A549 (cell line): ENCODE data around the gene DLG4. TPM values are rescaled to one million over a fixed set of nuclear protein-coding genes. Genes with fewer than 3 reads are reported as not detected.
A peak's percentile ranks its signal among the peaks of the same experiment; 100 is the strongest.

ENCODE experiments used
- ATAC-seq, 2 experiments: fragments of 200-7000 bp in 1 of 2; fragments of >200 bp in 1 of 2; cut with Nextera tagmentation in 1 of 2; cut with Tn5 transposase in 1 of 2; 3 replicates each; pipeline versions ENCODE4 v1.8.0 to v1.9.1; 2018 to 2020; ENCODE audit warnings: mild to moderate bottlenecking in 1 of 2, moderate library complexity in 1 of 2
- CTCF ChIA-PET: fragments of 300-600 bp; sonication (Branson Sonifier 250); formaldehyde crosslinking; extraction: SDS; loops from one replicate; lab custom pipeline; 2021; ENCODE audit warnings: antibody characterized with exemption, inconsistent platforms; lab: Yijun Ruan, JAX
- POLR2A ChIA-PET: fragments of 350-600 bp; formaldehyde crosslinking; extraction: SDS; loops from one replicate; lab custom pipeline; 2021; ENCODE audit warnings: antibody characterized with exemption, inconsistent platforms; lab: Yijun Ruan, JAX
- DNase-seq, 2 experiments: peaks; one replicate each; pipeline versions ENCODE4 v3.0.0 to v3.0.0-alpha.2; 2011 to 2016; ENCODE audit warnings: low read depth in 1 of 2, low spot score in 1 of 2
- FAIRE-seq: peaks from 2 replicates; lab custom pipeline; 2011; peaks lifted over from hg19 to GRCh38; lab: Jason Lieb, UNC
- H3K27ac ChIP-seq, 2 experiments: fragments of >200 bp; sonication (Bioruptor Twin); formaldehyde crosslinking; 3 replicates each; pipeline ENCODE4 v1.5.1; 2016 to 2017
- H3K4me1 ChIP-seq: fragments of >200 bp; sonication (Bioruptor Twin); formaldehyde crosslinking; 3 replicates; pipeline ENCODE4 v1.6.1; 2016
- H3K4me2 ChIP-seq: fragments of >200 bp; sonication (Bioruptor Twin); formaldehyde crosslinking; 3 replicates; pipeline ENCODE4 v1.6.1; 2016
- H3K4me3 ChIP-seq: fragments of >200 bp; sonication (Bioruptor Twin); formaldehyde crosslinking; 3 replicates; pipeline ENCODE4 v1.5.1; 2016
- H3K9me3 ChIP-seq: fragments of >200 bp; sonication (Bioruptor Twin); formaldehyde crosslinking; 3 replicates; pipeline ENCODE4 v1.6.1; 2016
- BHLHE40 ChIP-seq: IDR thresholded peaks from 2 replicates; pipeline ENCODE4 v1.6.1; 2012; ENCODE audit warnings: low read depth, low read length, inconsistent platforms
- CEBPB ChIP-seq, 2 experiments: fragments of >200 bp in 1 of 2; sonication (Bioruptor Twin) in 1 of 2; formaldehyde crosslinking in 1 of 2; IDR thresholded peaks; 2 replicates each; pipeline ENCODE4 v1.6.1; 2012 to 2016
- CHD2 ChIP-seq: fragments of 150-350 bp; IDR thresholded peaks from 2 replicates; pipeline ENCODE4 v1.6.1; 2014; ENCODE audit warnings: low read length; ENCODE audit not compliant: partially characterized antibody
- EHF ChIP-seq: fragments of 250-450 bp; sonication (Bioruptor Pico); IDR thresholded peaks from 2 replicates; pipeline ENCODE4 v1.5.0; 2020; ENCODE audit warnings: mild to moderate bottlenecking
- EP300 ChIP-seq, 2 experiments: fragments of >200 bp; sonication (Bioruptor Twin); formaldehyde crosslinking; IDR thresholded peaks; 2 replicates in 1 of 2; 3 replicates in 1 of 2; pipeline ENCODE4 v1.6.1; 2016 to 2017
- ESRRA ChIP-seq: fragments of 150-350 bp; IDR thresholded peaks from 2 replicates; pipeline ENCODE4 v1.6.1; 2014; ENCODE audit warnings: mild to moderate bottlenecking, low read length, borderline replicate concordance
- FOSB ChIP-seq: fragments of 250-450 bp; sonication (Bioruptor Pico); IDR thresholded peaks from 2 replicates; pipeline ENCODE4 v1.5.0; 2020; ENCODE audit warnings: mild to moderate bottlenecking, moderate library complexity
- FOXS1 ChIP-seq: fragments of 250-450 bp; sonication (Bioruptor Pico); IDR thresholded peaks from 2 replicates; pipeline ENCODE4 v1.5.0; 2020; ENCODE audit warnings: mild to moderate bottlenecking, moderate library complexity
- HEYL ChIP-seq: fragments of 250-450 bp; sonication (Bioruptor Pico); IDR thresholded peaks from 2 replicates; pipeline ENCODE4 v1.8.0; 2021; ENCODE audit warnings: mild to moderate bottlenecking, moderate library complexity
- JUNB ChIP-seq: fragments of >200 bp; sonication (Bioruptor Twin); formaldehyde crosslinking; IDR thresholded peaks from 2 replicates; pipeline ENCODE4 v1.6.1; 2016
- KDM1A ChIP-seq: fragments of 200-600 bp; sonication (generic); IDR thresholded peaks from 2 replicates; pipeline ENCODE4 v1.6.1; 2016; ENCODE audit warnings: low read depth, mild to moderate bottlenecking
- KDM5A ChIP-seq: fragments of 200-600 bp; sonication (generic); IDR thresholded peaks from 2 replicates; pipeline ENCODE4 v1.6.1; 2016; ENCODE audit warnings: antibody characterized with exemption, mild to moderate bottlenecking
- NPAS2 ChIP-seq: fragments of 250-450 bp; sonication (Bioruptor Pico); IDR thresholded peaks from 2 replicates; pipeline ENCODE4 v1.8.0; 2022; ENCODE audit warnings: mild to moderate bottlenecking, moderate library complexity, borderline replicate concordance
- NR3C1 ChIP-seq: fragments of >200 bp; sonication (Bioruptor Twin); formaldehyde crosslinking; IDR thresholded peaks from 3 replicates; pipeline ENCODE4 v1.6.1; 2017
- PHF8 ChIP-seq: fragments of 200-600 bp; sonication (generic); IDR thresholded peaks from 2 replicates; pipeline ENCODE4 v1.6.1; 2016; ENCODE audit warnings: low read depth, mild to moderate bottlenecking, antibody characterized with exemption, moderate library complexity, borderline replicate concordance
- POLR2A ChIP-seq: IDR thresholded peaks from 2 replicates; pipeline ENCODE4 v1.6.1; 2012; ENCODE audit warnings: mild to moderate bottlenecking, low read length
- POLR2AphosphoS2 ChIP-seq: conservative IDR thresholded peaks from 2 replicates; pipeline ENCODE4 v1.6.1; 2012; ENCODE audit warnings: low read length, improper control_type of control experiment, inconsistent platforms
- RAD21 ChIP-seq, 2 experiments: fragments of >200 bp in 1 of 2; sonication (Bioruptor Twin) in 1 of 2; formaldehyde crosslinking in 1 of 2; IDR thresholded peaks in 1 of 2; conservative IDR thresholded peaks in 1 of 2; 2 replicates in 1 of 2; 3 replicates in 1 of 2; pipeline ENCODE4 v1.6.1; 2012 to 2018; ENCODE audit warnings: inconsistent platforms in 1 of 2
- RARB ChIP-seq: fragments of 250-450 bp; sonication (Bioruptor Pico); IDR thresholded peaks from 2 replicates; pipeline ENCODE4 v1.8.0; 2021; ENCODE audit warnings: mild to moderate bottlenecking, moderate library complexity
- RNF2 ChIP-seq: fragments of 200-600 bp; sonication (generic); IDR thresholded peaks from 2 replicates; pipeline ENCODE4 v1.6.1; 2016; ENCODE audit warnings: low read depth, mild to moderate bottlenecking, antibody characterized with exemption, moderate library complexity, borderline replicate concordance
- ZNF302 ChIP-seq: fragments of 250-450 bp; sonication (Bioruptor Pico); IDR thresholded peaks from 2 replicates; pipeline ENCODE4 v1.9.0; 2021; ENCODE audit warnings: inconsistent platforms, mild to moderate bottlenecking, moderate library complexity
- WGBS: methylation state at CpG from one replicate; pipeline ENCODE4 v1.1.6; 2017; ENCODE audit errors: missing lambda C conversion rate; 5-methylcytosine and 5-hydroxymethylcytosine counted together
- polyA plus RNA-seq, 4 experiments: library from polyadenylated mRNA; depleted of rRNA in 3 of 4; stranded (reverse); fragments of >200 nt; fragmentation: RNase III in 1 of 4; extraction: RNeasy Plus Mini Kit Qiagen cat#74134 plus additional on column Dnase treatment in 1 of 4; gene quantifications; 2 replicates in 3 of 4; 3 replicates in 1 of 4; pipeline ENCODE4 v1.2.3, GENCODE V29; 2011 to 2017
- TF ChIP-seq, protein P1 (sequence below): fragments of 150-350 bp; IDR thresholded peaks from 2 replicates; pipeline ENCODE4 v1.6.1; 2014; ENCODE audit warnings: low read depth, mild to moderate bottlenecking, low read length
- TF ChIP-seq, protein P2 (sequence below): fragments of >200 bp; sonication (Bioruptor Twin); formaldehyde crosslinking; IDR thresholded peaks from 3 replicates; pipeline ENCODE4 v1.6.1; 2016
- TF ChIP-seq, protein P3 (sequence below): fragments of >200 bp; sonication (Bioruptor Twin); formaldehyde crosslinking; IDR thresholded peaks from 2 replicates; pipeline ENCODE4 v1.6.1; 2016
- TF ChIP-seq, protein P4 (sequence below): fragments of 250-450 bp; sonication (Bioruptor Pico); IDR thresholded peaks from 2 replicates; pipeline ENCODE4 v1.5.0; 2021; ENCODE audit warnings: mild to moderate bottlenecking, moderate library complexity, borderline replicate concordance
- TF ChIP-seq, protein P5 (sequence below): IDR thresholded peaks from 2 replicates; pipeline ENCODE4 v1.6.1; 2012

The DLG4 gene
- polyA plus RNA-seq, 2 of the 4 experiments (the other 2 are of a cell fraction), result 8.3 to 21.3 TPM

DNA sequence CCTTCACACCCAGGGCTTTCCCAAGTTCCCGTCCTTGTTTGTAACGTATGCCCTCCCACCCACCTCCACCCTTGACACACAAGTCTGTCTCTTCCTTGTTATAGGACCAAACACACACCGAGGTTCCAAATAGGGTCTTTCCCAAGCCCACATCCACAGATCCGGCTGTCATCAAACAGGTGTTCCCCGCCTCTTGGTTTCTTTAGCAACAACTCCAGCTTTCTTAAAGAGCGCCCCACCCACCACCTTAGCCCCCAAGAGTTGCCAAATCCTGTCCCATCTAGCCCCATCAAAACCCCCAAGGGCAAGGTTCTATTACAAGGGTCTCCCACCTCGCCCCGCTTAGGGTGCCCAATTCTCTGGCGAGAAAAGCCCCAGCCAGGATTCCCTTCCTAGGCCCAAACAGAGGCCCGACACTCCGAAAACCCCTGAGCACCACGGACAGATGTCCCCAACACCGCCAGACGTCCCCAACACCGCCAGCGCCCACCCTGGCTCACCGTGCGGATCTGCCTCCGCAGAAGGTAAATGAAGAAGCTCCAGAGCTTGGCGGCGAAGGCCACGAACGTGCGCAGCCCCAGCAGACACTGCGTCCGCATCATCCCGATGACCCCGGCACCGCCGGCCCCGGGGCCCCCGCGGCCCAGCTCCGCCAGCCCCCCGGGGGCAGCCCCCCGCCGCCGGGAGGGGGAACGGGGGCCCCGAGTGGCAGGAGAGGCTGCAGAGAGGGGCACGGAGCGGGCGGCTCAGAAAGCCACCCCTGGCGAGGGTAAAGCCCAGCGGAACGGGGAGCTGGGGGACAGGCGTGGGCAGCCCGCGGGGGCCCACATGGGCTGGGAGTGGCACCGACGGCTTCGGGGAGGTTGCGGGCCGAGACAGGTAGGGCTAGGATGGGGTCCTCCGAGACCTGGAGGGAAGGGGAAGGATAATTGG is 31.3 kb upstream of the DLG4 start:
- Histone ChIP-seq H3K4me3 (peak overlapping the region; percentile 99), H3K9me3 (no peaks in the 10 kb centered on the region), H3K4me2 (peak overlapping the region; percentile 93), H3K4me1 (peaks cover 28% of the 10 kb centered on the region), H3K27ac (peak overlapping the region; percentile 96 to 99)
- CTCF ChIA-PET, result interaction anchor here (0.7 to 4.6 kb wide), 8 partner anchors 10 to 205 kb away, joined by 3 to 29 read pairs (median 6); partner anchors contain the start of gene GABARAP
- DNase-seq (no peak), FAIRE-seq (no peak), ATAC-seq (peak; percentile 26 to 28)
- POLR2A ChIA-PET, result interaction anchor here (0.6 to 2.0 kb wide), 4 partner anchors 8 to 30 kb away, joined by 3 to 15 read pairs (median 5); partner anchors contain the start of genes GABARAP, PHF23 and SLC2A4
- TF ChIP-seq KDM5A (no peak), POLR2AphosphoS2 (no peak), PHF8 (no peak; the same call in 1 of the 2 replicates), NR3C1 (no peak), HEYL (CRISPR knock-in tag) (no peak), NPAS2 (CRISPR knock-in tag) (no peak), RNF2 (no peak), ZNF302 (no peak), FOXS1 (CRISPR knock-in tag) (no peak), EHF (CRISPR knock-in tag) (no peak)
- TF ChIP-seq, protein P1, sequence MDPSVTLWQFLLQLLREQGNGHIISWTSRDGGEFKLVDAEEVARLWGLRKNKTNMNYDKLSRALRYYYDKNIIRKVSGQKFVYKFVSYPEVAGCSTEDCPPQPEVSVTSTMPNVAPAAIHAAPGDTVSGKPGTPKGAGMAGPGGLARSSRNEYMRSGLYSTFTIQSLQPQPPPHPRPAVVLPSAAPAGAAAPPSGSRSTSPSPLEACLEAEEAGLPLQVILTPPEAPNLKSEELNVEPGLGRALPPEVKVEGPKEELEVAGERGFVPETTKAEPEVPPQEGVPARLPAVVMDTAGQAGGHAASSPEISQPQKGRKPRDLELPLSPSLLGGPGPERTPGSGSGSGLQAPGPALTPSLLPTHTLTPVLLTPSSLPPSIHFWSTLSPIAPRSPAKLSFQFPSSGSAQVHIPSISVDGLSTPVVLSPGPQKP, result no peak
- TF ChIP-seq, protein P2, sequence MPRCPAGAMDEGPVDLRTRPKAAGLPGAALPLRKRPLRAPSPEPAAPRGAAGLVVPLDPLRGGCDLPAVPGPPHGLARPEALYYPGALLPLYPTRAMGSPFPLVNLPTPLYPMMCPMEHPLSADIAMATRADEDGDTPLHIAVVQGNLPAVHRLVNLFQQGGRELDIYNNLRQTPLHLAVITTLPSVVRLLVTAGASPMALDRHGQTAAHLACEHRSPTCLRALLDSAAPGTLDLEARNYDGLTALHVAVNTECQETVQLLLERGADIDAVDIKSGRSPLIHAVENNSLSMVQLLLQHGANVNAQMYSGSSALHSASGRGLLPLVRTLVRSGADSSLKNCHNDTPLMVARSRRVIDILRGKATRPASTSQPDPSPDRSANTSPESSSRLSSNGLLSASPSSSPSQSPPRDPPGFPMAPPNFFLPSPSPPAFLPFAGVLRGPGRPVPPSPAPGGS, result no peak
- 4% methylated on average over 29 of the region's 55 CpGs for WGBS

DNA sequence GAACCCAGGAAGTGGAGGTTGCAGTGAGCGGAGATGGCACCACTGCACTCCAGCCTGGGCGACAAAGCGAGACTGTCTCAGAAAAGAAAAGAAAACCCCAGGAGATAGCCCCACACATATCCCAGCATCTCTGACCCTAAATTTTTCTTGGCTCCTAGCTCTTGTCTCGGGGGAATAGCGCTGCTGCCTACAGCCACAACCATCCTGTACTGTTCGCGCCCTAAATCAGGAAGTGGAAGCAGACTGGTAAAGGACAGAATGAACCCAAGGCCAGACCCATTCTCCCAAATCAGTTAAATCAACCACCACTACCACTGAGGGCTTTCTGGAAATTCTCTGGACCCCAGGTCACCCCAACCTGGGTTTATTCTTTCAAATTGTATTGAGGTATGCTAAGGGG is 30.2 kb upstream of the DLG4 start:
- ATAC-seq (no peak), FAIRE-seq (no peak), DNase-seq (no peak)
- Histone ChIP-seq H3K4me3 (peak overlapping the region; percentile 99), H3K4me2 (peak overlapping the region; percentile 93), H3K27ac (peak overlapping the region; percentile 96 to 99; a peak in 5 of 6 replicates), H3K4me1 (peaks cover 28% of the 10 kb centered on the region), H3K9me3 (no peaks in the 10 kb centered on the region)
- 92% methylated on average over 7 of the region's 7 CpGs for WGBS
- TF ChIP-seq KDM1A, result no peak
- TF ChIP-seq CEBPB (IDR thresholded peaks at IDR 0.05), result no peak
- no peak for TF ChIP-seq EP300 (IDR thresholded peaks at IDR 0.05)
- no peak for TF ChIP-seq RARB
- TF ChIP-seq, protein P1, result no peak
- CTCF ChIA-PET, result interaction anchor here (0.8 to 4.6 kb wide), 8 partner anchors 10 to 204 kb away, joined by 3 to 29 read pairs (median 4); partner anchors contain the start of gene SLC2A4
- POLR2A ChIA-PET, result no interaction called here

DNA sequence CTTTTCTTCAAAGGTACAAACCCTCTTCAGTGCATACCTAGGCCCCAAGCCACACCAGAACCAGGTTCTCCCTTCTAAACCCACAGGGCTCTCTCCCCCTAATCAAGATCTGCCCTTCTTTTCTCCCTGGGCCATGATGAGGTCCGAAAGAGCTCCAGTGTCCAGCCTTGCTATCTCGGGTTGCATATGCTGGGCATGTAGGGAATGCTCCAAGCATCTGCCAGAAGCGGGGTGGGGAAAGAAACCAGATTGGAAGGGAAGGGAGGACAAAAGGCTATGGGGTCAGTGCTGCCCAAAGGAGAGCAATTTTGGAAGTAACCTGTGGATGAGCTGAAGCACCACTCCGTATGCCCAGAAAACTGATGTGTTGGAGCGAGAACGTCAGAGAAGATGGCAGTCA is 29.6 kb upstream of the DLG4 start:
- FAIRE-seq (no peak), DNase-seq (no peak), ATAC-seq (no peak)
- 88% methylated on average over 6 of the region's 6 CpGs for WGBS
- ChIA-PET CTCF (interaction anchor here (0.8 to 4.6 kb wide), 8 partner anchors 8 to 204 kb away, joined by 3 to 29 read pairs (median 4); partner anchors contain the start of gene SLC2A4), POLR2A (no interaction called here)
- Histone ChIP-seq H3K4me3 (no peak overlapping the region), H3K27ac (peak overlapping the region in 1 of 2 experiments; percentile 2; a peak in 1 of 6 replicates), H3K4me2 (peak overlapping the region; percentile 93), H3K4me1 (peaks cover 28% of the 10 kb centered on the region), H3K9me3 (no peaks in the 10 kb centered on the region)
- no peak for TF ChIP-seq JUNB
- no peak for TF ChIP-seq KDM1A
- no peak for TF ChIP-seq RAD21 (conservative IDR thresholded peaks at IDR 0.05 in 1 of 2, IDR thresholded peaks at IDR 0.05 in 1 of 2)
- no peak for TF ChIP-seq ESRRA
- TF ChIP-seq, protein P3, sequence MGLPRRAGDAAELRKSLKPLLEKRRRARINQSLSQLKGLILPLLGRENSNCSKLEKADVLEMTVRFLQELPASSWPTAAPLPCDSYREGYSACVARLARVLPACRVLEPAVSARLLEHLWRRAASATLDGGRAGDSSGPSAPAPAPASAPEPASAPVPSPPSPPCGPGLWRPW, result no peak
- TF ChIP-seq NR3C1, result no peak
- no peak for TF ChIP-seq HEYL (CRISPR knock-in tag)
- no peak for TF ChIP-seq BHLHE40
- TF ChIP-seq FOSB, result no peak
- no peak for TF ChIP-seq CHD2
- TF ChIP-seq, protein P4, sequence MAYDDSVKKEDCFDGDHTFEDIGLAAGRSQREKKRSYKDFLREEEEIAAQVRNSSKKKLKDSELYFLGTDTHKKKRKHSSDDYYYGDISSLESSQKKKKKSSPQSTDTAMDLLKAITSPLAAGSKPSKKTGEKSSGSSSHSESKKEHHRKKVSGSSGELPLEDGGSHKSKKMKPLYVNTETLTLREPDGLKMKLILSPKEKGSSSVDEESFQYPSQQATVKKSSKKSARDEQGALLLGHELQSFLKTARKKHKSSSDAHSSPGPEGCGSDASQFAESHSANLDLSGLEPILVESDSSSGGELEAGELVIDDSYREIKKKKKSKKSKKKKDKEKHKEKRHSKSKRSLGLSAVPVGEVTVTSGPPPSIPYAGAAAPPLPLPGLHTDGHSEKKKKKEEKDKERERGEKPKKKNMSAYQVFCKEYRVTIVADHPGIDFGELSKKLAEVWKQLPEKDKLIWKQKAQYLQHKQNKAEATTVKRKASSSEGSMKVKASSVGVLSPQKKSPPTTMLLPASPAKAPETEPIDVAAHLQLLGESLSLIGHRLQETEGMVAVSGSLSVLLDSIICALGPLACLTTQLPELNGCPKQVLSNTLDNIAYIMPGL, result no peak
- TF ChIP-seq, protein P5, sequence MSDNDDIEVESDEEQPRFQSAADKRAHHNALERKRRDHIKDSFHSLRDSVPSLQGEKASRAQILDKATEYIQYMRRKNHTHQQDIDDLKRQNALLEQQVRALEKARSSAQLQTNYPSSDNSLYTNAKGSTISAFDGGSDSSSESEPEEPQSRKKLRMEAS, result no peak
- TF ChIP-seq POLR2A, result no peak
- no peak for TF ChIP-seq KDM5A
